MM.1S (cell line): ENCODE results near the gene LASP1NB.

Experiments
- DNase-seq: peaks from one replicate; pipeline ENCODE4 v3.0.0-alpha.2; 2015
- H2AFZ ChIP-seq: fragments of 300-600 bp; sonication (generic); 2 replicates; pipeline ENCODE4 v1.6.0; 2016; ENCODE audit warnings: antibody characterized with exemption, low read length
- H3F3A ChIP-seq: fragments of 300-600 bp; sonication (generic); 2 replicates; pipeline ENCODE4 v1.6.1; 2016; ENCODE audit warnings: mild to moderate bottlenecking, antibody characterized with exemption, low read length, moderate library complexity, mixed read lengths; ENCODE audit not compliant: insufficient read depth
- H3K27ac ChIP-seq: fragments of 300-600 bp; sonication (generic); 2 replicates; pipeline ENCODE4 v1.5.1; 2016; ENCODE audit warnings: mild to moderate bottlenecking, low read length
- H3K27me3 ChIP-seq: fragments of 300-600 bp; sonication (generic); replicated peaks from 2 replicates; pipeline ENCODE4 v1.6.0; 2016; ENCODE audit warnings: low read length; ENCODE audit not compliant: insufficient read depth
- H3K36me3 ChIP-seq: fragments of 300-600 bp; sonication (generic); replicated peaks from 2 replicates; pipeline ENCODE4 v1.6.1; 2016; ENCODE audit warnings: mild to moderate bottlenecking, low read length, mixed read lengths; ENCODE audit not compliant: insufficient read depth
- H3K4me1 ChIP-seq: fragments of 300-600 bp; sonication (generic); 2 replicates; pipeline ENCODE4 v1.6.1; 2016; ENCODE audit warnings: low read length, mixed read lengths
- H3K4me2 ChIP-seq: fragments of 300-600 bp; sonication (generic); 2 replicates; pipeline ENCODE4 v1.6.0; 2016; ENCODE audit warnings: low read depth, low read length
- H3K4me3 ChIP-seq: fragments of 300-600 bp; sonication (generic); 2 replicates; pipeline ENCODE4 v1.5.1; 2016; ENCODE audit warnings: low read length, mixed read lengths
- H3K79me2 ChIP-seq: fragments of 300-600 bp; sonication (generic); 2 replicates; pipeline ENCODE4 v1.6.1; 2016; ENCODE audit warnings: mixed run types, low read length, mixed read lengths
- H3K9ac ChIP-seq: fragments of 300-600 bp; sonication (generic); 2 replicates; pipeline ENCODE4 v1.6.1; 2016; ENCODE audit warnings: low read length, mixed read lengths
- H3K9me2 ChIP-seq: fragments of 300-600 bp; sonication (generic); replicated peaks from 2 replicates; pipeline ENCODE4 v1.6.1; 2016; ENCODE audit warnings: mild to moderate bottlenecking, low read length, mixed read lengths; ENCODE audit not compliant: insufficient read depth
- H3K9me3 ChIP-seq: fragments of 300-600 bp; sonication (generic); replicated peaks from 2 replicates; pipeline ENCODE4 v1.6.1; 2016; ENCODE audit warnings: mild to moderate bottlenecking, low read length, mixed read lengths; ENCODE audit not compliant: insufficient read depth
- H4K20me1 ChIP-seq: fragments of 300-600 bp; sonication (generic); 2 replicates; pipeline ENCODE4 v1.6.1; 2016; ENCODE audit warnings: mild to moderate bottlenecking, low read length, moderate library complexity, mixed read lengths; ENCODE audit not compliant: insufficient read depth
- EZH2 ChIP-seq: fragments of 300-600 bp; sonication (generic); optimal IDR thresholded peaks from 2 replicates; pipeline ENCODE3; 2017; ENCODE audit warnings: low read depth, mild to moderate bottlenecking, antibody characterized with exemption, low read length, mixed read lengths
- EZH2phosphoT487 ChIP-seq: fragments of 300-600 bp; sonication (generic); IDR thresholded peaks from 2 replicates; pipeline ENCODE4 v1.6.1; 2018; ENCODE audit warnings: antibody characterized with exemption, low read length
- TF ChIP-seq, protein P1 (sequence below): fragments of 300-600 bp; sonication (generic); IDR thresholded peaks from 2 replicates; pipeline ENCODE4 v1.5.1; 2016; ENCODE audit warnings: antibody characterized with exemption, low read length, mixed read lengths

The LASP1NB gene

DNA sequence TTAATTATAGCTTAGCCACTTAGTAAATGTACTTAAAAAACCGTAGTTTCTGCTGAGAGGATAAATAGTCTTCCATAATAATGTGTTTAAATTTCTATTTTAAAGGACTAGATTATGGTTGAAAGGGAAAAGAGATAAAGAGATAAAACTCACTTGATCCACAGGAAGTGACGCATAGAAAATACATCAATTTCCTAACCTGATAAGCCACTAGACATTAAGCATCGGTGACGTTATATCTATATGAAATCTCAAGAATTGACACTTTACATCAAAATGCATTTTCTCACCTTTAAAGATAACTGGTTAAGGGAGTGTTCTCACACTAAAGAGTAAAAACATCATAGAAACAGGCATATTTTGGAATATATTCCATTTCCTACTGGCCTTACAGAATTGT is 36.0 kb downstream of the LASP1NB start:
- TF ChIP-seq, protein P1, sequence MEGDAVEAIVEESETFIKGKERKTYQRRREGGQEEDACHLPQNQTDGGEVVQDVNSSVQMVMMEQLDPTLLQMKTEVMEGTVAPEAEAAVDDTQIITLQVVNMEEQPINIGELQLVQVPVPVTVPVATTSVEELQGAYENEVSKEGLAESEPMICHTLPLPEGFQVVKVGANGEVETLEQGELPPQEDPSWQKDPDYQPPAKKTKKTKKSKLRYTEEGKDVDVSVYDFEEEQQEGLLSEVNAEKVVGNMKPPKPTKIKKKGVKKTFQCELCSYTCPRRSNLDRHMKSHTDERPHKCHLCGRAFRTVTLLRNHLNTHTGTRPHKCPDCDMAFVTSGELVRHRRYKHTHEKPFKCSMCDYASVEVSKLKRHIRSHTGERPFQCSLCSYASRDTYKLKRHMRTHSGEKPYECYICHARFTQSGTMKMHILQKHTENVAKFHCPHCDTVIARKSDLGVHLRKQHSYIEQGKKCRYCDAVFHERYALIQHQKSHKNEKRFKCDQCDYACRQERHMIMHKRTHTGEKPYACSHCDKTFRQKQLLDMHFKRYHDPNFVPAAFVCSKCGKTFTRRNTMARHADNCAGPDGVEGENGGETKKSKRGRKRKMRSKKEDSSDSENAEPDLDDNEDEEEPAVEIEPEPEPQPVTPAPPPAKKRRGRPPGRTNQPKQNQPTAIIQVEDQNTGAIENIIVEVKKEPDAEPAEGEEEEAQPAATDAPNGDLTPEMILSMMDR: no peak
- TF ChIP-seq EZH2: no peak
- no peak for TF ChIP-seq EZH2phosphoT487
- DNase-seq: no peak
- H3K4me1 ChIP-seq: 0 out of 2 replicates have a peak, but pooled peaks cover 3% of the 10 kb centered on the region
- no peaks in the 10 kb centered on the region for H3K79me2 ChIP-seq
- H3K27me3 ChIP-seq: no peaks in the 10 kb centered on the region
- H3K9me2 ChIP-seq: no peaks in the 10 kb centered on the region
- no peak overlapping the region for H2AFZ ChIP-seq
- no peaks in the 10 kb centered on the region for H4K20me1 ChIP-seq
- no peaks in the 10 kb centered on the region for H3K9me3 ChIP-seq
- no peaks in the 10 kb centered on the region for H3F3A ChIP-seq
- H3K4me2 ChIP-seq: no peak overlapping the region
- no peak overlapping the region for H3K4me3 ChIP-seq
- no peak overlapping the region for H3K9ac ChIP-seq
- H3K36me3 ChIP-seq: no peaks in the 10 kb centered on the region
- H3K27ac ChIP-seq: no peak overlapping the region

DNA sequence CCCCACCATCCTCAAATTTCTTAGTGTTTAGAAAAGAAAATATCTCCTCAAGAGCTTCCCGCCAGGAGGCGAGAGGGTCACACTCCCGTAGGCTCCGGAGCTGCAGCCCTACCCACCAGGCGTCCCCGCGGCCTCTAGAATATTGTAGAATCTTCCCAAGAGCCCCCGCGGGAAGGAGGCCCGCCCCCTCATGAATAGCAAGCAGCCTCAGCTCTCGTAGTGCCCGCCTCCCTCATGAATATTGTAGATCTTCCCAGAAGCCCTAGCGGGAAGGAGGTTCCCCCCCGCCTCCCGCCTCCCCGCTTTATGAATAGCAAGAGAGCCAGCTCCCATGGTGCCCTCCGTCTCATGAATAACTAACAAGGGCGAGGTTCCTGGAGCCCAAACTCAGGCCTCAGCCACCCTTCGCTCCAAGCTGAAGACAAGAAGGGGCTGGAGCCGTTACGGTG is 41.9 kb downstream of the LASP1NB start, which contains the start of gene FBXO47:
Gene FBXO47, minus strand, starts transcription at position 114 of the 449 bp plus-strand sequence. CDS start 4,378 bp downstream, outside the sequence.
- no peak for TF ChIP-seq EZH2
- TF ChIP-seq EZH2phosphoT487: no peak
- TF ChIP-seq, protein P1: no peak
- no peak within 1 kb of the TSS for H3K27ac ChIP-seq

DNA sequence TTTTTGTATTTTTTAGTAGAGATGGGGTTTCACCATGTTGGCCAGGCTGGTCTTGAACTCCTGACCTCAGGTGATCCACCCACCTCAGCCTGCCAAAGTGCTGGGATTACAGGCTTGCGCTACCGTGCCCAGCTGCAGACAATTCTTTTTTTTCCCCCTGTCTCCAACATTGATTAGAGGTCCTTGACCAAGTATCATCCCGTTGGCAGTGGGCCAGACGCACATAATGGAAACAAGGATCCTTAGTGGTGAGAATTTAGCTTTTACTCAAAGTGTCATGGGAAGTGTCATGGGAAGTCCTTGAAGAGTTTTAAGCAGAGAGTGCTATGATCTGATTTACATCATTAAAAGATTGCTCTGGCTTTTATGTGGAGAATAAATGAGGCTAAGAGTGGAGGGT is 43.9 kb downstream of the LASP1NB start:
- no peak for TF ChIP-seq EZH2phosphoT487
- no peak for TF ChIP-seq EZH2
- TF ChIP-seq, protein P1: no peak
- no peak overlapping the region for H3K4me3 ChIP-seq
- H3K4me2 ChIP-seq: no peak overlapping the region

More for the DNA sequence above, 41.9 kb downstream of the LASP1NB start, which contains the start of gene FBXO47:
- H4K20me1 ChIP-seq: no peaks in the 10 kb centered on the region
- no peak within 1 kb of the TSS for H3K4me3 ChIP-seq
- no peak within 1 kb of the TSS for H3K9ac ChIP-seq
- H3K27me3 ChIP-seq: no peaks in the 10 kb centered on the region
- no peaks in the 10 kb centered on the region for H3K9me3 ChIP-seq
- H3K4me1 ChIP-seq: no peaks in the 10 kb centered on the region
- no peaks in the 10 kb centered on the region for H3K79me2 ChIP-seq
- H3K4me2 ChIP-seq: no peak within 1 kb of the TSS
- H3K9me2 ChIP-seq: no peaks in the 10 kb centered on the region
- H3F3A ChIP-seq: no peaks in the 10 kb centered on the region
- H2AFZ ChIP-seq: no peak within 1 kb of the TSS
- DNase-seq: no peak
- no peaks in the 10 kb centered on the region for H3K36me3 ChIP-seq

More for the DNA sequence above, 43.9 kb downstream of the LASP1NB start:
- Histone ChIP-seq H3F3A (no peaks in the 10 kb centered on the region), H3K36me3 (no peaks in the 10 kb centered on the region), H2AFZ (no peak overlapping the region), H3K9me3 (no peaks in the 10 kb centered on the region), H3K9me2 (no peaks in the 10 kb centered on the region), H3K4me1 (no peaks in the 10 kb centered on the region), H3K27ac (no peak overlapping the region), H3K9ac (no peak overlapping the region), H3K79me2 (no peaks in the 10 kb centered on the region), H3K27me3 (no peaks in the 10 kb centered on the region), H4K20me1 (no peaks in the 10 kb centered on the region)
- DNase-seq: no peak
